ENCODE results near the gene HSD17B14. TPM values are rescaled to one million over a fixed set of nuclear protein-coding genes. Genes with fewer than 3 reads are reported as not detected.

The HSD17B14 gene
- total and polyA plus RNA-seq, 2 of the 8 experiments (the other 6 are each of a cell fraction or from before 2014, with no cell fraction given), result 8.4 to 25.5 TPM

GRCh38 chr19:48818234-48818820 is 18.0 kb downstream of the HSD17B14 start (continued):
- TF ChIP-seq ATF2 (IDR thresholded peaks at IDR 0.05; ENCODE audit: low read length) (no peak), RFX5 (IDR thresholded peaks at IDR 0.05; ENCODE audit: borderline replicate concordance, low read depth, low read length) (no peak), MAFK (IDR thresholded peaks at IDR 0.05; ENCODE audit: low read depth, low read length) (no peak)

Measured in H1 (cell line).